ENCODE measurements around the gene SALL3.

The SALL3 gene

GRCh38 chr18:78994000-78994399 lies 14.4 kb downstream of the SALL3 start:
- WGBS, 2 experiments (ENCODE audit: insufficient coverage in 2 of 2) = 95 to 96% methylated on average over 37 of the region's 37 CpGs

DNA sequence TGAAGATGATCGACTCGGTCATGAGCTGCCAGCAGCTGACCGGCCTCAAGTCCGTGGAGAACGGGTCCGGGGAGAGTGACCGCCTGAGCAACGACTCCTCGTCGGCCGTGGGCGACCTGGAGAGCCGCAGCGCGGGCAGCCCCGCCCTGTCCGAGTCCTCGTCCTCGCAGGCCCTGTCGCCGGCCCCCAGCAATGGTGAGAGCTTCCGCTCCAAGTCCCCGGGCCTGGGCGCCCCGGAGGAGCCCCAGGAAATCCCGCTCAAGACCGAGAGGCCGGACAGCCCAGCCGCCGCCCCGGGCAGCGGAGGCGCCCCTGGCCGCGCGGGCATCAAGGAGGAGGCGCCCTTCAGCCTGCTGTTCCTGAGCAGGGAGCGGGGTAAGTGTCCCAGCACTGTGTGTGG lies 14.9 kb downstream of the SALL3 start:
- Histone ChIP-seq H3K4me1 (ENCODE audit: control insufficient read depth, insufficient read depth, low read length, poor library complexity, severe bottlenecking) (peaks cover 3% of the 10 kb centered on the region), H3K27ac (ENCODE audit: low read depth, low read length, severe bottlenecking) (no peak overlapping the region)

More at GRCh38 chr18:78994000-78994399, 14.4 kb downstream of the SALL3 start:
- Histone ChIP-seq H3K9me3 (ENCODE audit: control insufficient read depth, low read length) (no peaks in the 10 kb centered on the region), H3K36me3 (ENCODE audit: control insufficient read depth, insufficient read depth, low read length) (peaks cover 30% of the 10 kb centered on the region), H3K4me3 (ENCODE audit: extremely low read depth, insufficient read depth, low read length, poor library complexity, severe bottlenecking) (no peak overlapping the region), H3K27ac (ENCODE audit: low read depth, low read length, severe bottlenecking) (no peak overlapping the region), H3K4me1 (ENCODE audit: control insufficient read depth, insufficient read depth, low read length, poor library complexity, severe bottlenecking) (peaks cover 3% of the 10 kb centered on the region)

GRCh38 chr18:78994977-78995582 lies 15.5 kb downstream of the SALL3 start:
- no peak overlapping the region for H3K4me3 ChIP-seq (ENCODE audit: extremely low read depth, insufficient read depth, low read length, poor library complexity, severe bottlenecking)
- WGBS, 2 experiments (ENCODE audit: insufficient coverage in 2 of 2) = 94 to 98% methylated on average over 43 to 44 of the region's 44 CpGs

More for the DNA sequence above, 14.9 kb downstream of the SALL3 start:
- Histone ChIP-seq H3K36me3 (ENCODE audit: control insufficient read depth, insufficient read depth, low read length) (peaks cover 30% of the 10 kb centered on the region), H3K9me3 (ENCODE audit: control insufficient read depth, low read length) (no peaks in the 10 kb centered on the region), H3K4me3 (ENCODE audit: extremely low read depth, insufficient read depth, low read length, poor library complexity, severe bottlenecking) (no peak overlapping the region)
- WGBS, 2 experiments (ENCODE audit: insufficient coverage in 2 of 2) = 95% methylated on average over 28 to 33 of the region's 38 CpGs

DNA sequence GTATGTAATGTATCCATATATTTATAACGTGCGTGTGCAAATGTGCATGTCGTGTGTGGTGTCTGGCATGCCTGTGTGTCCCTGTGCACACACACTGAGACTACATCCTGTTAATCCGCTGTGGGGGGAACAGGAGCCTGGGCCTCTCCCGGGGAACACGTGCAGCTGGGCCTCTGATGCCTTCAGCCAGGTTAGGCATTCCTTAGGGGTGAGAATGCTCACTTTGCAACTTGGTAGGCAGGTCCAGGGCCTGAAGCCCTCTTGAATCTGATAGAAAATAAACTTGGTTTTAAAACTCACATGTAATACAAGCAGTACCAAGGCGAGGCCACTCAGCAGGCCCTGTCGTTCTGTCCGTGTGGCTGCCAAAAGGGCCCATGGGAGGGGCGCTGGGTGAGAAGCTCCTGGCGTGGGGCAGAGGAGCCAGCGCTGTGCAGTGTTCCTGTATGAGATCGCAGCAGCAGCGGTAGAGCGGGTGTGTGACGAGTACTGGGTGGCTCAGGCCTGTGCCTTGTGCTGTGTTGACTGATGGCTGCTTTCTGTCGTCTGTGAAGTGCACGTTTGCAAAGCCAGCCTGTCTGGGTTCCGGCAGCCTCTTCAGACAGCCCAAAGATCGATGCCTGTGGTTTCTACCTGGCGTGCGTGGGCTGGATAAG lies 16.2 kb downstream of the SALL3 start:
- peaks cover 30% of the 10 kb centered on the region for H3K36me3 ChIP-seq (ENCODE audit: control insufficient read depth, insufficient read depth, low read length)
- peaks cover 3% of the 10 kb centered on the region for H3K4me1 ChIP-seq (ENCODE audit: control insufficient read depth, insufficient read depth, low read length, poor library complexity, severe bottlenecking)
- H3K4me3 ChIP-seq (ENCODE audit: extremely low read depth, insufficient read depth, low read length, poor library complexity, severe bottlenecking) = no peak overlapping the region
- WGBS, 2 experiments (ENCODE audit: insufficient coverage in 2 of 2) = 95 to 96% methylated on average over 20 of the region's 22 CpGs
- H3K9me3 ChIP-seq (ENCODE audit: control insufficient read depth, low read length) = no peaks in the 10 kb centered on the region
- no peak overlapping the region for H3K27ac ChIP-seq (ENCODE audit: low read depth, low read length, severe bottlenecking)

More at GRCh38 chr18:78994977-78995582, 15.5 kb downstream of the SALL3 start:
- peaks cover 3% of the 10 kb centered on the region for H3K4me1 ChIP-seq (ENCODE audit: control insufficient read depth, insufficient read depth, low read length, poor library complexity, severe bottlenecking)
- H3K36me3 ChIP-seq (ENCODE audit: control insufficient read depth, insufficient read depth, low read length) = peaks cover 30% of the 10 kb centered on the region
- no peak overlapping the region for H3K27ac ChIP-seq (ENCODE audit: low read depth, low read length, severe bottlenecking)
- H3K9me3 ChIP-seq (ENCODE audit: control insufficient read depth, low read length) = no peaks in the 10 kb centered on the region

GRCh38 chr18:78996741-78997490 lies 17.3 kb downstream of the SALL3 start:
- H3K36me3 ChIP-seq (ENCODE audit: control insufficient read depth, insufficient read depth, low read length) = peaks cover 30% of the 10 kb centered on the region
- no peaks in the 10 kb centered on the region for H3K4me1 ChIP-seq (ENCODE audit: control insufficient read depth, insufficient read depth, low read length, poor library complexity, severe bottlenecking)
- H3K4me3 ChIP-seq (ENCODE audit: extremely low read depth, insufficient read depth, low read length, poor library complexity, severe bottlenecking) = no peak overlapping the region
- WGBS, 2 experiments (ENCODE audit: insufficient coverage in 2 of 2) = 93 to 95% methylated on average over 42 of the region's 44 CpGs
- H3K9me3 ChIP-seq (ENCODE audit: control insufficient read depth, low read length) = no peaks in the 10 kb centered on the region
- no peak overlapping the region for H3K27ac ChIP-seq (ENCODE audit: low read depth, low read length, severe bottlenecking)

- Histone ChIP-seq H3K36me3 (ENCODE audit: control insufficient read depth, insufficient read depth, low read length) (peaks cover 33% of the 10 kb centered on the region), H3K27ac (ENCODE audit: low read depth, low read length, severe bottlenecking) (no peak overlapping the region), H3K9me3 (ENCODE audit: control insufficient read depth, low read length) (no peaks in the 10 kb centered on the region), H3K4me1 (ENCODE audit: control insufficient read depth, insufficient read depth, low read length, poor library complexity, severe bottlenecking) (no peaks in the 10 kb centered on the region), H3K4me3 (ENCODE audit: extremely low read depth, insufficient read depth, low read length, poor library complexity, severe bottlenecking) (no peak overlapping the region)
- WGBS, 2 experiments (ENCODE audit: insufficient coverage in 2 of 2) = 87 to 89% methylated on average over 5 to 16 of the region's 18 CpGs
Measured at GRCh38 chr18:78998371-78999071, 18.9 kb downstream of the SALL3 start.

GRCh38 chr18:78999939-79000338 lies 20.3 kb downstream of the SALL3 start:
- Histone ChIP-seq H3K4me1 (ENCODE audit: control insufficient read depth, insufficient read depth, low read length, poor library complexity, severe bottlenecking) (no peaks in the 10 kb centered on the region), H3K9me3 (ENCODE audit: control insufficient read depth, low read length) (no peaks in the 10 kb centered on the region), H3K36me3 (ENCODE audit: control insufficient read depth, insufficient read depth, low read length) (peaks cover 30% of the 10 kb centered on the region), H3K4me3 (ENCODE audit: extremely low read depth, insufficient read depth, low read length, poor library complexity, severe bottlenecking) (no peak overlapping the region), H3K27ac (ENCODE audit: low read depth, low read length, severe bottlenecking) (no peak overlapping the region)
- 85 to 93% methylated on average over 3 to 5 of the region's 8 CpGs for whole genome bisulfite sequencing, 2 experiments (ENCODE audit: insufficient coverage in 2 of 2)

GRCh38 chr18:79000997-79001396 lies 21.4 kb downstream of the SALL3 start:
- Histone ChIP-seq H3K4me3 (ENCODE audit: extremely low read depth, insufficient read depth, low read length, poor library complexity, severe bottlenecking) (no peak overlapping the region), H3K27ac (ENCODE audit: low read depth, low read length, severe bottlenecking) (no peak overlapping the region), H3K9me3 (ENCODE audit: control insufficient read depth, low read length) (no peaks in the 10 kb centered on the region), H3K36me3 (ENCODE audit: control insufficient read depth, insufficient read depth, low read length) (peaks cover 22% of the 10 kb centered on the region), H3K4me1 (ENCODE audit: control insufficient read depth, insufficient read depth, low read length, poor library complexity, severe bottlenecking) (no peaks in the 10 kb centered on the region)
- whole genome bisulfite sequencing, 2 experiments (ENCODE audit: insufficient coverage in 2 of 2) = 92 to 93% methylated on average over 13 of the region's 13 CpGs

GRCh38 chr18:79005653-79006052 lies 26.0 kb downstream of the SALL3 start:
- Histone ChIP-seq H3K27ac (ENCODE audit: low read depth, low read length, severe bottlenecking) (no peak overlapping the region), H3K4me1 (ENCODE audit: control insufficient read depth, insufficient read depth, low read length, poor library complexity, severe bottlenecking) (no peaks in the 10 kb centered on the region), H3K36me3 (ENCODE audit: control insufficient read depth, insufficient read depth, low read length) (peaks cover 6% of the 10 kb centered on the region), H3K4me3 (ENCODE audit: extremely low read depth, insufficient read depth, low read length, poor library complexity, severe bottlenecking) (no peak overlapping the region), H3K9me3 (ENCODE audit: control insufficient read depth, low read length) (no peaks in the 10 kb centered on the region)
- WGBS, 2 experiments (ENCODE audit: insufficient coverage in 2 of 2) = 94 to 96% methylated on average over 27 to 28 of the region's 28 CpGs

DNA sequence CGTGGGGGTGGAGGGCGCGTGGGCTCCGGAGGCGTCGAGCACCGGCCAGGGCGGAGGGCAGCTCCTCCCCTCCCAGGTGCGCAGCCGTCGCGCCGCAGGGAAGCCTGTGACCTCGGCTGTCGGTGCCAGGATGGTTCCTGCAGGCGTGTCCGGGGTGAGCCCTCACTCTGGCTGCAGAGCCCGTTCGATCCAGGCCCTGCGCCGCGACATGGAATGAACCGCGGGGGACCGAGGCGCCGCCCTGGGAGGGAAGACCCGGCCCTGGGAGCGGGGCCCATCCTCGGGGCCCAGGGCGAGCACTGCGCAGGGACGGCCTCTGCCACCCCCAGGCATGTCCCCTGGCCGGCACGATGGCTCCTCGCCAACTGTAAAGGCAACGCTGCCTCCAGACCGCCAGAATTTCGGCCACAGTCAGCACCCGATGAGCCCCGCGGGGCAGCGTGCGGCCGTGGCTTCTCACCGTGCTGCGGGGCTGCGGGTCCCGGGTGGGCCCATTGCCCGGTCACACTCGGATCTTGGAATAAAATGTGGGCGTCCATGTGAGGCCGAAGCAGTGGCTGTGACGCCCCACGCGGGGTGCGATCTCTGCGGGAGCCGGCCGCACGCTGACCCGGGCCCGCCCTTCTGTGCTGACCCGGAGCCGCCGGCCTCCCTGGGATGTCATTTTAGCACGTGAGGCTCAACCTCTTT lies 26.6 kb downstream of the SALL3 start:
- H3K9me3 ChIP-seq (ENCODE audit: control insufficient read depth, low read length) = no peaks in the 10 kb centered on the region
- peaks cover 6% of the 10 kb centered on the region for H3K36me3 ChIP-seq (ENCODE audit: control insufficient read depth, insufficient read depth, low read length)
- 95 to 96% methylated on average over 60 to 67 of the region's 67 CpGs for WGBS, 2 experiments (ENCODE audit: insufficient coverage in 2 of 2)
- H3K4me3 ChIP-seq (ENCODE audit: extremely low read depth, insufficient read depth, low read length, poor library complexity, severe bottlenecking) = no peak overlapping the region
- no peak overlapping the region for H3K27ac ChIP-seq (ENCODE audit: low read depth, low read length, severe bottlenecking)
- H3K4me1 ChIP-seq (ENCODE audit: control insufficient read depth, insufficient read depth, low read length, poor library complexity, severe bottlenecking) = no peaks in the 10 kb centered on the region
